H1 (cell line): ENCODE results near the gene ADGRB3. TPM values are rescaled to one million over a fixed set of nuclear protein-coding genes. Genes with fewer than 3 reads are reported as not detected.

ENCODE experiments used
- CTCF ChIA-PET: fragments of 300-600 bp; sonication (Branson Sonifier 250); formaldehyde crosslinking; loops from one replicate; lab custom pipeline; 2021; ENCODE audit not compliant: partially characterized antibody; lab: Charles Lee
- POLR2A ChIA-PET: fragments of 300-600 bp; sonication (Branson Sonifier 250); formaldehyde crosslinking; loops from one replicate; lab custom pipeline; 2021; ENCODE audit warnings: inconsistent platforms; ENCODE audit not compliant: partially characterized antibody; lab: Charles Lee
- DNase-seq, 2 experiments: peaks; one replicate each; pipeline versions ENCODE4 v3.0.0 to v3.0.0-alpha.2; 2010 to 2022; ENCODE audit warnings: low spot score in 2 of 2, low read depth in 1 of 2, mixed read lengths in 1 of 2
- FAIRE-seq: peaks from 2 replicates; lab custom pipeline; 2011; peaks lifted over from hg19 to GRCh38; lab: Jason Lieb, UNC
- H2AFZ ChIP-seq: 2 replicates; pipeline ENCODE4 v1.8.1; 2012; ENCODE audit warnings: low read length, inconsistent platforms
- H2AK5ac ChIP-seq: 2 replicates; pipeline ENCODE4 v1.6.1; 2013; ENCODE audit warnings: low read depth, low read length
- H2BK120ac ChIP-seq: replicated peaks from 2 replicates; pipeline ENCODE3; 2013; ENCODE audit warnings: low read depth, low read length, inconsistent platforms
- H2BK12ac ChIP-seq: 2 replicates; pipeline ENCODE4 v1.6.1; 2013; ENCODE audit warnings: low read depth, low read length
- H2BK15ac ChIP-seq: 2 replicates; pipeline ENCODE4 v1.6.1; 2013; ENCODE audit warnings: low read length
- H2BK20ac ChIP-seq: 2 replicates; pipeline ENCODE4 v1.6.1; 2013; ENCODE audit warnings: low read length
- H2BK5ac ChIP-seq: 2 replicates; pipeline ENCODE4 v1.6.1; 2013; ENCODE audit warnings: low read depth, low read length
- H3K14ac ChIP-seq: 2 replicates; pipeline ENCODE4 v1.6.1; 2013; ENCODE audit warnings: inconsistent platforms; ENCODE audit not compliant: insufficient read length
- H3K18ac ChIP-seq: 2 replicates; pipeline ENCODE4 v1.6.1; 2013; ENCODE audit warnings: low read length; ENCODE audit errors: extremely low read depth
- H3K23ac ChIP-seq: 2 replicates; pipeline ENCODE4 v1.6.1; 2013; ENCODE audit warnings: inconsistent platforms; ENCODE audit not compliant: insufficient read length
- H3K23me2 ChIP-seq: 2 replicates; pipeline ENCODE4 v1.6.1; 2013; ENCODE audit warnings: low read depth, low read length
- H3K27ac ChIP-seq: 2 replicates; pipeline ENCODE4 v1.6.1; 2011; ENCODE audit warnings: low read depth, low read length, inconsistent platforms
- H3K27me3 ChIP-seq, 4 experiments: replicated peaks in 1 of 4; 1 replicate in 1 of 4; 2 replicates in 3 of 4; pipeline versions ENCODE4 v1.6.1 to v1.8.1; 2011 to 2013; ENCODE audit warnings: low read length in 3 of 4, mild to moderate bottlenecking in 3 of 4, inconsistent platforms in 2 of 4, mixed read lengths in 2 of 4, moderate library complexity in 1 of 4; ENCODE audit not compliant: control insufficient read depth in 3 of 4, insufficient read depth in 3 of 4; ENCODE audit errors: extremely low read depth in 1 of 4
- H3K36me3 ChIP-seq, 4 experiments: 2 replicates each; pipeline versions ENCODE4 v1.6.1 to v1.8.1; 2011 to 2013; ENCODE audit warnings: mild to moderate bottlenecking in 4 of 4, low read length in 3 of 4, moderate library complexity in 2 of 4, control low read depth in 1 of 4, inconsistent platforms in 1 of 4; ENCODE audit not compliant: insufficient read depth in 4 of 4, control insufficient read depth in 2 of 4
- H3K4ac ChIP-seq: replicated peaks from 2 replicates; pipeline ENCODE3; 2013; ENCODE audit warnings: low read length, low read depth, mixed read lengths, inconsistent platforms; ENCODE audit not compliant: insufficient read length
- H3K4me1 ChIP-seq, 4 experiments: replicated peaks in 1 of 4; 1 replicate in 1 of 4; 2 replicates in 3 of 4; pipeline versions ENCODE4 v1.6.1 to v1.8.1; 2011 to 2013; ENCODE audit warnings: low read length in 3 of 4, inconsistent platforms in 2 of 4, mixed read lengths in 1 of 4; ENCODE audit not compliant: insufficient read depth in 4 of 4, control insufficient read depth in 3 of 4
- H3K4me2 ChIP-seq, 2 experiments: 2 replicates each; pipeline versions ENCODE4 v1.6.1 to v1.8.1; 2011 to 2013; ENCODE audit warnings: low read depth in 2 of 2, low read length in 2 of 2, control low read depth in 1 of 2, inconsistent platforms in 1 of 2, mild to moderate bottlenecking in 1 of 2; ENCODE audit not compliant: insufficient read depth in 1 of 2
- H3K4me3 ChIP-seq, 4 experiments: fragments of 200-600, 300-600 bp in 1 of 4; sonication (generic), shearing (Covaris generic), sonication (Bioruptor Twin) in 1 of 4; 2 replicates each; pipeline versions ENCODE4 v1.5.1 to v1.8.1; 2011 to 2016; ENCODE audit warnings: low read length in 4 of 4, low read depth in 3 of 4, control low read depth in 2 of 4, inconsistent platforms in 2 of 4, mild to moderate bottlenecking in 2 of 4, mixed read lengths in 1 of 4, moderate library complexity in 1 of 4; ENCODE audit not compliant: insufficient read depth in 2 of 4; ENCODE audit errors: extremely low read depth in 1 of 4
- H3K56ac ChIP-seq: replicated peaks from 2 replicates; pipeline ENCODE3; 2013; ENCODE audit warnings: low read depth, mild to moderate bottlenecking, mixed read lengths, low read length, inconsistent platforms; ENCODE audit not compliant: insufficient read length
- H3K79me1 ChIP-seq: 2 replicates; pipeline ENCODE4 v1.6.1; 2013; ENCODE audit warnings: low read depth, low read length, control low read depth
- H3K79me2 ChIP-seq, 2 experiments: 2 replicates each; pipeline versions ENCODE4 v1.6.1 to v1.8.1; 2012 to 2013; ENCODE audit warnings: low read length in 2 of 2, mild to moderate bottlenecking in 2 of 2, inconsistent platforms in 1 of 2; ENCODE audit not compliant: insufficient read depth in 2 of 2, control insufficient read depth in 1 of 2
- H3K9ac ChIP-seq, 4 experiments: replicated peaks in 1 of 4; 1 replicate in 1 of 4; 2 replicates in 3 of 4; pipeline versions ENCODE4 v1.6.1 to v1.8.1; 2011 to 2013; ENCODE audit warnings: low read depth in 3 of 4, low read length in 3 of 4, control low read depth in 2 of 4, mild to moderate bottlenecking in 2 of 4, moderate library complexity in 2 of 4, inconsistent platforms in 1 of 4; ENCODE audit errors: extremely low read depth in 1 of 4
- H3K9me3 ChIP-seq, 2 experiments: 2 replicates each; pipeline versions ENCODE4 v1.6.1 to v1.8.1; 2012 to 2013; ENCODE audit warnings: mild to moderate bottlenecking in 2 of 2, moderate library complexity in 2 of 2, control low read depth in 1 of 2, inconsistent platforms in 1 of 2, low read depth in 1 of 2, low read length in 1 of 2, mixed read lengths in 1 of 2; ENCODE audit not compliant: insufficient read depth in 2 of 2
- H4K20me1 ChIP-seq, 2 experiments: replicated peaks in 1 of 2; 2 replicates each; pipeline versions ENCODE3 to v1.8.1; 2011 to 2013; ENCODE audit warnings: inconsistent platforms in 2 of 2, low read length in 2 of 2, mild to moderate bottlenecking in 1 of 2; ENCODE audit not compliant: insufficient read depth in 2 of 2, control insufficient read depth in 1 of 2
- H4K5ac ChIP-seq: 2 replicates; pipeline ENCODE4 v1.6.1; 2013; ENCODE audit warnings: low read length, low read depth, mixed read lengths, inconsistent platforms; ENCODE audit not compliant: insufficient read length
- H4K8ac ChIP-seq: 2 replicates; pipeline ENCODE4 v1.8.0; 2013; ENCODE audit warnings: mild to moderate bottlenecking, moderate library complexity, low read length, inconsistent platforms; ENCODE audit not compliant: insufficient read depth; ENCODE audit errors: extremely low read depth
- H4K91ac ChIP-seq: replicated peaks from 2 replicates; pipeline ENCODE3; 2013; ENCODE audit warnings: low read length, mixed read lengths, inconsistent platforms; ENCODE audit not compliant: insufficient read length
- EP300 ChIP-seq, 2 experiments: IDR thresholded peaks; 1 replicate in 1 of 2; 2 replicates in 1 of 2; pipeline ENCODE4 v1.6.1; 2011 to 2012; ENCODE audit warnings: low read depth in 2 of 2, low read length in 2 of 2, mild to moderate bottlenecking in 2 of 2, borderline replicate concordance in 1 of 2, inconsistent platforms in 1 of 2, moderate library complexity in 1 of 2
- GABPA ChIP-seq: IDR thresholded peaks from 2 replicates; pipeline ENCODE4 v1.6.1; 2011; ENCODE audit warnings: mild to moderate bottlenecking, low read length, moderate library complexity, borderline replicate concordance; ENCODE audit not compliant: insufficient read depth
- KDM1A ChIP-seq: fragments of 200-600, 300-600 bp; sonication (generic); IDR thresholded peaks from 2 replicates; pipeline ENCODE4 v1.7.1; 2016; ENCODE audit warnings: mild to moderate bottlenecking, low read length, borderline replicate concordance
- MAFK ChIP-seq: IDR thresholded peaks from 2 replicates; pipeline ENCODE4 v1.6.1; 2012; ENCODE audit warnings: low read depth, mild to moderate bottlenecking, improper control_type of control experiment, low read length
- POU5F1 ChIP-seq: IDR thresholded peaks from 2 replicates; pipeline ENCODE4 v1.6.1; 2011; ENCODE audit warnings: low read depth, mild to moderate bottlenecking, low read length, moderate library complexity
- SIX5 ChIP-seq: IDR thresholded peaks from 2 replicates; pipeline ENCODE4 v1.6.1; 2011; ENCODE audit warnings: mild to moderate bottlenecking, low read depth, low read length
- SUZ12 ChIP-seq: fragments of 200-600 bp; sonication (generic); IDR thresholded peaks from 2 replicates; pipeline ENCODE4 v1.6.1; 2012; ENCODE audit warnings: mild to moderate bottlenecking, inconsistent platforms, low read length, moderate library complexity, mixed read lengths
- YY1 ChIP-seq: IDR thresholded peaks from 2 replicates; pipeline ENCODE4 v1.6.1; 2011; ENCODE audit warnings: low read depth, mild to moderate bottlenecking, low read length
- WGBS, 2 experiments: shearing (Covaris generic) in 1 of 2; methylation state at CpG; one replicate each; pipeline versions ENCODE4 v1.1.6 to v1.1.7; 2013 to 2015; ENCODE audit warnings: low lambda C conversion rate in 2 of 2, mixed read lengths in 2 of 2, inconsistent platforms in 1 of 2, low coverage in 1 of 2, missing lambda C conversion rate in 1 of 2; ENCODE audit not compliant: insufficient replicate concordance in 2 of 2, insufficient coverage in 1 of 2, insufficient read length in 1 of 2; ENCODE audit errors: extremely low coverage in 1 of 2, missing lambda C conversion rate in 1 of 2; 5-methylcytosine and 5-hydroxymethylcytosine counted together
- polyA plus RNA-seq, 7 experiments: library from polyadenylated mRNA; depleted of rRNA in 3 of 7; stranded (reverse) in 5 of 7; unstranded in 2 of 7; fragments of >200 nt in 5 of 7; fragments of 200-250 nt in 2 of 7; gene quantifications; 1 replicate in 5 of 7; 2 replicates in 1 of 7; 4 replicates in 1 of 7; pipeline versions ENCODE4 v1.2.1 to v1.2.3, GENCODE V29; 2011 to 2013; ENCODE audit warnings: missing spikeins in 2 of 7, mixed read lengths in 2 of 7
- total RNA-seq: library from RNA; stranded (reverse); fragmentation: NEBNext Ultra II Directional; extraction: Animal tissue kit (Norgen Biotek cat#: 25700); gene quantifications from 2 replicates; pipeline ENCODE4 v1.2.1, GENCODE V29; 2021
- TF ChIP-seq, protein P1 (sequence below): IDR thresholded peaks from 2 replicates; pipeline ENCODE4 v1.6.1; 2012; ENCODE audit warnings: low read length, inconsistent platforms
- TF ChIP-seq, protein P2 (sequence below): IDR thresholded peaks from 2 replicates; pipeline ENCODE4 v1.6.1; 2012; ENCODE audit warnings: inconsistent platforms

The ADGRB3 gene
- total and polyA plus RNA-seq, 2 of the 8 experiments (the other 6 are each of a cell fraction or from before 2014, with no cell fraction given): 0.35 to 1.2 TPM

DNA sequence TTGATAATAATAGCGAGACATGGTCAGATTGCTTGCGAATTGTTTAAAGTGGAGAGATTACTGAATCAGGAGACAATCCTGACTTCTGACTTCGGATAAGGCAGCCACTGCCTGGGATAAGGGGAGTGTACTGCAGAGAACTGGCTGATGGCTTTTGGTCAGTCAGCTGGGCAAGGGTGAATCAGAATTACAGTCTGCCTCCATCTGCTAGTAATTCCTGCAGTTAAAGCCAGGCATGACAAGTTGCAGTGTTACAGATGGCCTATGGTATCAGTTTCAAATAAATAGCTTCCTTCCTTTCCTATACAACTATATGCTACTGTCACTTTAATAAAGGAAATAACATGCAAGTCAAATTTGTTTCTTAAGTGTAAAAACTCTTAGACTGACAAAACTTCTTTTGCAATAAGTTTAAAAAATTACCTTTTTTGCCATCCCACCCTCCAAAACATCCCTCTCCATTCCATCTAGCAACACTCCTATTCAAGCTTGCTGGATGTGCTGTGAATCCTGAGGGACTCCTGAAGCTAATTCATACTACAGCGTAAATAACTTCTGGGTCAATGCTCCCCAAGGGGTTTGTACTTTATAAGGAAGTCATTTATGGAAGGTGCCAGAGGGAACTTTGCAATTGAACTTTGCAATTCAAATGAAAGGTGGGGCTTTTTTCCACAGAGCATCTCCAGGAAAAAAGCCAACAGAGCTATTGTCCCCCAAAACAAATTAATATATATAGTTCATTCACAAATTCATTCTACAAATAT is 245.2 kb downstream of the ADGRB3 start:
- Histone ChIP-seq H4K8ac (no peak overlapping the region), H3K27me3 (no peaks in the 10 kb centered on the region), H3K4me3 (no peak overlapping the region), H3K4me1 (peaks cover 0 to 3% (median 0%) of the 10 kb centered on the region in 4 experiments; a peak in 1 of 7 replicates), H3K14ac (no peak overlapping the region), H3K79me2 (no peaks in the 10 kb centered on the region), H3K9ac (no peak overlapping the region), H4K5ac (no peak overlapping the region), H2BK120ac (no peak overlapping the region), H2BK20ac (no peak overlapping the region), H3K23me2 (no peaks in the 10 kb centered on the region), H2AK5ac (no peak overlapping the region), H2BK5ac (no peak overlapping the region), H3K4ac (no peak overlapping the region), H2BK12ac (no peak overlapping the region), H2BK15ac (no peak overlapping the region), H3K79me1 (no peaks in the 10 kb centered on the region), H2AFZ (no peak overlapping the region), H3K36me3 (no peaks in the 10 kb centered on the region; a peak in 1 of 8 replicates), H3K4me2 (no peak overlapping the region), H4K91ac (no peak overlapping the region), H3K23ac (no peak overlapping the region), H3K56ac (no peak overlapping the region), H4K20me1 (no peaks in the 10 kb centered on the region), H3K27ac (no peak overlapping the region), H3K9me3 (no peaks in the 10 kb centered on the region), H3K18ac (no peak overlapping the region)
- CTCF ChIA-PET: interaction anchor here (0.6 to 2.0 kb wide), 6 partner anchors 8 to 87 kb away, joined by 3 to 6 read pairs (median 4); no protein-coding TSS in a partner anchor
- WGBS, 2 experiments: 41% methylated on average over 4 of the region's 4 CpGs; no CpG with 5 or more reads in 1 of the 2 experiments
- DNase-seq (no peak), FAIRE-seq (no peak)
- POLR2A ChIA-PET: interaction anchor here (0.6 kb wide), 1 partner anchor 30 kb away, joined by 3 read pairs; no protein-coding TSS in a partner anchor
- TF ChIP-seq SIX5: no peak
- no peak for TF ChIP-seq GABPA
- no peak for TF ChIP-seq MAFK
- TF ChIP-seq YY1: no peak
- TF ChIP-seq, protein P1, sequence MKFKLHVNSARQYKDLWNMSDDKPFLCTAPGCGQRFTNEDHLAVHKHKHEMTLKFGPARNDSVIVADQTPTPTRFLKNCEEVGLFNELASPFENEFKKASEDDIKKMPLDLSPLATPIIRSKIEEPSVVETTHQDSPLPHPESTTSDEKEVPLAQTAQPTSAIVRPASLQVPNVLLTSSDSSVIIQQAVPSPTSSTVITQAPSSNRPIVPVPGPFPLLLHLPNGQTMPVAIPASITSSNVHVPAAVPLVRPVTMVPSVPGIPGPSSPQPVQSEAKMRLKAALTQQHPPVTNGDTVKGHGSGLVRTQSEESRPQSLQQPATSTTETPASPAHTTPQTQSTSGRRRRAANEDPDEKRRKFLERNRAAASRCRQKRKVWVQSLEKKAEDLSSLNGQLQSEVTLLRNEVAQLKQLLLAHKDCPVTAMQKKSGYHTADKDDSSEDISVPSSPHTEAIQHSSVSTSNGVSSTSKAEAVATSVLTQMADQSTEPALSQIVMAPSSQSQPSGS: no peak
- no peak for TF ChIP-seq POU5F1
- TF ChIP-seq, protein P2, sequence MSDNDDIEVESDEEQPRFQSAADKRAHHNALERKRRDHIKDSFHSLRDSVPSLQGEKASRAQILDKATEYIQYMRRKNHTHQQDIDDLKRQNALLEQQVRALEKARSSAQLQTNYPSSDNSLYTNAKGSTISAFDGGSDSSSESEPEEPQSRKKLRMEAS: no peak
- no peak for TF ChIP-seq SUZ12
- TF ChIP-seq KDM1A: no peak
- TF ChIP-seq EP300 (IDR thresholded peaks at IDR 0.05; ENCODE audit: borderline replicate concordance in 1 of 2, low read depth in 2 of 2, low read length in 2 of 2): no peak
